ENCODE measurements around the gene ZP3.
"Not testable (repeated sequence)": the region's sequence is repeated elsewhere in the genome, so short reads cannot be mapped to it uniquely, and the experiment has no call there.

- TF ChIP-seq POLR2A (IDR thresholded peaks at IDR 0.05; ENCODE audit: low read length); GATA1 (IDR thresholded peaks at IDR 0.05; ENCODE audit: low read depth, low read length): not testable (repeated sequence)
These were observed 18.1 kb downstream of the ZP3 start for GRCh38 chr7:76442664-76443446.

All from erythroblast (primary cell).